Renal cortex interstitium (tissue), 11 donors: Measurements from ENCODE around the gene L3MBTL3. TPM values are rescaled to one million over a fixed set of nuclear protein-coding genes. Genes with fewer than 3 reads are reported as not detected.

Experiments
- DNase-seq, 11 donors: peaks; one replicate each; pipeline ENCODE4 v3.0.0-alpha.2; 2013; ENCODE audit warnings: low read depth in 9 of 11, low spot score in 4 of 11; ENCODE audit errors: extremely low read depth in 1 of 11
- polyA plus RNA-seq, 3 donors: library from polyadenylated mRNA; unstranded; fragments of 120-200 nt; gene quantifications; one replicate each; pipeline ENCODE4 v1.2.1, GENCODE V29; 2013; ENCODE audit not compliant: insufficient read length in 3 of 3

The L3MBTL3 gene
- polyA plus RNA-seq, 3 donors, result 16.4 to 21.6 (median 19.1) TPM

DNA sequence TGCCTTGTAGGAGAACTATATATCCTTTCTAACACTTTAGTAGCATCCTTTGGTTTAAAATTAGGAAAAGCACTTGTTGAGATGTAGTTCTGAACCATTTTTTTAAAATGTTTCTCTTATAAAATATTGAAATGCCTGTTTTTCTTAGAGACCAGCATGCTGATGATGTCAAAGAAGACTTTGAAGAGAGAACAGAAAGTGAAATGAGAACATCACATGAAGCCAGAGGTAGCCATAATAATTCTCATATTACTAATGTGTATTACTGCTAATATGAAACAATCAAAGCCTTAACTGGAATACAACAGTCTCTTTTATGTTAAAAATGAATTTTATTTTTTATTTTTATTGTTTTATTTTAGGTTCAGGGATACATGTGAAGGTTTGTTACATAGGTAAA is 102.3 kb downstream of the L3MBTL3 start:
- DNase-seq, result no peak

DNA sequence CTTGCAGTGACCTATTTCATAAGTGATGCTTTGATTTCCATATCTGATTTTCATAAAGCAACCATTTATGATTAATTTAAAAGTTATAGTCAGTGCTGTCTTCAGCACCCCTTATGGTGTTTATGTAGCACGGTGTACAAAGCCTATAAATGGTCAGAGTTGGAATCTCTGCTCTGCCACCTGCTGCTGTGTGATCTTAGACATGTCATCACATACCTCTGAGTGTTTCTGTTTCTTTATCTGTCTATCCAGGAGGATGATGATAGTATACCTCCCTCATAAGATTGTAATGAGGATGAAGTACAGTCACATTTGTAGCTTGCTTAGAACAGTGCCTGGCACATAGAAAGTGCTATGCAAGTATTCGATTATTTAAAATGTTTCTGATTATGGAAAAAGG is 103.9 kb downstream of the L3MBTL3 start:
- DNase-seq, result no peak

DNA sequence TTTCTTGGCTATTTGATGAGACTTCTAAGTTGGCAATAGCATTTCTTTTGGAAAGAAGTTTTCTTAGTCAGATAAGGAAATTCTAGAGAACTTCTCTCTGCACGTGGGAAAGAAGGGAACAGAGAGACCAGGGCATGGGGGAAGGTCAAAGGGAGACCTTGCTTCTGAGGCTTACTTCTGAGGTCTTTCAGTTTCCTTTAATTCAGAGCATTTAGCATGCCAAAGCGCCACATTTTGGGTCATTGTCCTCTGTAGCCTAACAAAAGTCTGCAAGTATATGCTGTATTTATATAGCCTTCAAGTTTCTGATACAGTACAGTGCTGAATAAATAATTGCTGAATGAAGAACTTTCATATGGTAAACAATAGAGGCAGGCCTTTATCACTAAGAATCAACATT is 108.8 kb downstream of the L3MBTL3 start:
- no peak for DNase-seq

DNA sequence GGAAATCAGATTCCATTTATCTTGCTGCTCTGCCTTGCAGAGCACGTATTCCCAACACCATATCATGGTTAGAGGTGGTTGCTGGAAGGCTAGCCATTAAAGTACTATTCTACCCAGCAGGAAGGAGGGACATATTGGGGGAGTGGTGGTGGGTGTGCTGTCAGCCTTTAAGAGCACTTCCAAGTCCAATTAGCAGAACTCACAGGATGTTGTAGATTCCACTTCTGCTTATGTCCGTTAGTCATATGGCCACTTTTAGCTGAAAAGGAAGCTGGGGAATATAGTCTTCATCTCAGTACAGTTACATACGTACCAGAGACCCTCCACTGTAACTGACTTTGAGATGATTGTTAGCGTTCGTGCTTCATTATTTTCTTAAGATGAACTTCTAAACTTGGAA is 109.9 kb downstream of the L3MBTL3 start:
- DNase-seq, result no peak

DNA sequence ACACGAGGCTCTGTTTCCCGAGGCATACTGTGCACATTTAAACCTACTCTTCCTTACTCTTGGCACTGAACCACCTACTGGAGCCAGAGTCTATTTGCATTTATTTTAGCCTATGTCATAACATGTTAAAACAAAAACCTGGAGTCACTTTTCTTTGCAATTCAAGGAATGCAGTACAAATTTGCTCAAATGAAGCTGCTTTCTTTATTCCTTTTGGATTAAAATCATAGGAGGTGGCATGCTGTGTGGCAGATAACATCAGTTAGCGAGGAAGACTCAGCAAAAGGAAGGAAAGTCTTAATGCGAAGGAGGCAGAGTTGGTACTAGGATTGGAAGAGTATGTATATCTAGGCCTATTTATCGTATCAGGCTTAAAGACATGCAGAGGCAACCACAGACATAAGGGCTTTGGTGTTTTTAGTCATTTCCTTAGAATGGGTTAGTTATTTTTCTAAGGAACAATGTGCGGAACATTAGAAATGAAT is 111.4 kb downstream of the L3MBTL3 start:
- no peak for DNase-seq

DNA sequence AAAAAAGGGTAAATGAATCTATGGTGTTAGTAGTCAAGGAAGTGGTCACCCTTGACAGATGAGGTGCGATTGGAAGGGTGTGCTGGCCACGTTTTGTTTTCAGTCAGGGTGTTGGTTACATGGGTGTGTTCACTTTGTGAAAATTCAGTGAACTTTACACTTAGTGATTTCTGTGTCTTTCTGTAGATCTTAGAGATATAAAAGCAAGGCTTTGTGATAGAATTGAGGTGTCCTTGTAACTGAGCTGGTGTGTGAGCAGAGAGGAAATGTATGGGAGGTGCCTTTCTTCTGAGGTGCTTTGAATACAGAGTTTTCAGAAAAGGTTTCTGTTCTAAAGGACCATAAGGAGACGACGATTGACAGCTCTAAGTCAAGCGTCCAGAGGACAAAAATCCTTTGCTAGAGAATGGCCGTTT is 113.9 kb downstream of the L3MBTL3 start:
- no peak for DNase-seq

DNA sequence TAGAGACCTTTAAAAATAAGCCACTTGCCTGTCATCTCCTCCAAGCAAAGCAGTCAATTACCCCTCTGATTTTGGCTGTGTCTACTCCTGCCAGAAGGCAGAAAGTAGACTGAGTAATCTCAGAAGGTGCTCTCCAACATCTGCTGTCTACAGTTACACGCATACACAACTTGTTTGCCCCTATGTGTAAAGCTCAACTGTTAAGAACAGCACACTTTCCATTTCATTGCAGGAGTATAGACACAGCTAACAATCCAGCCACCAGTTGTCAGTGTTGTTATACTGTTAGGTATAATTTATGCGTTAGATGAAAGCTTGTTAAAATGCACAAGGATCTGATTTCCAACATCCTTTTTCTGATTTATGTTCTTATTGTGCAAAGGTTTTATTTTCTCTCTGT is 116.2 kb downstream of the L3MBTL3 start:
- DNase-seq, result no peak

DNA sequence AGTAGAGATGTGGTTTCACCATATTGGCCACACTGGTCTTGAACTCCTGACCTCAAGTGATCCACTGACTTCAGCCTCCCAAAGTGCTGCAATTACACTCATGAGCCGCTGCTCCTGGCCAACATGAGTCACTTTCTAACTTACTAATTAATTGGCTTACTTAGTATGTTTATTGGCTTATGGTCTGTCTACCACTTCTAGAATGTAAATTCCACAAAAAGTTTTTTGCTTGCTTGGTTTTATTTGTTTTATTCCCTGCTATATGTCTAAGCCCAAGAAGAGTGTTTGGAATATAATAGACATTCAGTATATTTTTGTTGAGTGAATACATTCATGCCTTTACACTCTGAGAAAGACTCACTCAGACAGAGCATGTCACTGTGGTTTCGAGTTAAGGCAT is 118.4 kb downstream of the L3MBTL3 start:
- DNase-seq, result no peak

DNA sequence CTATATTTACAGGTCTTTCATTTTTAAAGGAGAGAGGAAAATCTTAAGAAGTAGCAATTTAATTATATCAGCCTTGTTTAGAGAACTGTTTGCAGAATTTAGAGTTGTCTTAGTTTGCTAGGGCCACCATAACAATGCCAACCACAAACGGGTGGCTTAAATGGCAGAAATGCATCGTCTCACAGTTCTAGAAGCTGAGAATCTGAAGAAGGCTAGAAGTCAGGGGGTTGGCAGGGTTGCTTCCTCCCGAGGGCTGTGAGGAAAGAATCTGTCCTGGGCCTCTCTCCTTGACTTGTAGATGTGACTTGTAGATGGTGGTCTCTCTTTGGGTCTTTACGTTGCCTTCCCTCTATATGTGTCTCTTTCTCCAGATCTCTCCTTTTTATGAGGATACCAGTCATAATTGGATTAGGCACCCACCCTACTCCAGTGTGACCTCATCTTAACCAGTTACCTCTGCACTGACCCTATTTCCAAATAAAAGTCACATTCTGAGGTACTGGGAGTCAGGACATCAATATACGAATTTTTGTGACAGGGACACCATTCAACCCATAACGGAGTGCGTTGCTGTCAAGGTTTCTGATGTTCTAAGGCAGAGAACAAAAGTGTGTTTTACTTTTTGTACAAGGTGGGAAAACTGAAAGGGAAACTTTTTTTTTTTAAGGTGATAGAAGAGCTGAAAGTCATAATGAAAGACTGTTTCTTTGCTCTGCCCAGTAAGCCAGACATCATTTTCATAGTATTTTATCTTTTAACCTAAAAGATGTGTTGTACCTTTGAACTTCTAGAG is 119.9 kb downstream of the L3MBTL3 start:
- no peak for DNase-seq

DNA sequence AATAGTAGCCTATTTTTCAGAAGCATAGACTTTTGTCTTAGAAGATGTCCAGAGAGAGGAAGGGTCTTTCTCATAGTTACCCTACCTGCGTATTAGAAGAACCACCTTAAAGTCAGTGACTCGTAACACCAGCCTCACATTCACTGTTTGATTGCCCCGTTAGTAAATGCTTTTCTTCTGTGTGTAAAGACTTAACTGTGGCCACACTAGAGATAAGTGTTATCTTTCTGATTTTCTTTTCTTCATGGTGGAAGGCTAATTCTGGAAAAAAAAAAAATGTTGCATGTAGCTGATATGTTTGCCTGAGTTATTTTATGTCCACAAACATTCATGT is 120.5 kb downstream of the L3MBTL3 start:
- no peak for DNase-seq

DNA sequence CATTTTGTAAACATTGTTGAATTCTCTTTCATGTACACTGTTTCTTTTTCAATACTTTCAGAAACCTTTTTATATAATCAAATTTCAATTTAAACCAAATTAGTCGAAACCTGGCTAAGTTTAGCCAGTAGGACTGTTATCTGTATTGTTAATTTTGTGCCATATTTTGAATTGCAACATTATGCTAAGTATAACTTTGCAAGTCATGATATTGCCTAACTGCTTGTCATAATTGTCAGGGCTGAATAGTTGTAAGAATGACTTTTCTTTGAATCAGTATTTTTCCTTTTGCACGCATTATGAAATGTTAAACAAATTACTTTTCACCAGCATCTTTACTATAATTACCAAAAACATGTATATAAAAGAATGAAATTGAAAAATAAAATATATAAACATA is 121.7 kb downstream of the L3MBTL3 start:
- no peak for DNase-seq

DNA sequence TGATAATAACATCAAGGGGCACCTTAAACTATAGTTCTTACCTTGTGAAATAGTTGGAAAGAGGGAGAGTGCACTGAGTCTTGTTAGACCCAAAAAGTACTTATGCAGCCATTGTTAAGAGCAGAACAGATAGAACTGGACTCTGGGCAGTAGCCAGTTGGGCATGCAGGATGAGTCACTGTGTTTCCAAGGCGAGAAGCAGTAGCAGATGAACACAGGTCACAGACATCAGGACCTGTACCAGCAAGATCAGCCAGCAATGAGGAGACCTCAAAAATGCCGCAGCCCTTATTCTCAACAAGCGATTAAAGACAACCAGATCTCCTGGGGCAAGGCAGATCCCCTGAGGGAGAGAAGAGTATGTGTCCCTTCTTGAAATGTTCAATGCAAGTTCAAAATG is 125.3 kb downstream of the L3MBTL3 start:
- DNase-seq, result no peak

DNA sequence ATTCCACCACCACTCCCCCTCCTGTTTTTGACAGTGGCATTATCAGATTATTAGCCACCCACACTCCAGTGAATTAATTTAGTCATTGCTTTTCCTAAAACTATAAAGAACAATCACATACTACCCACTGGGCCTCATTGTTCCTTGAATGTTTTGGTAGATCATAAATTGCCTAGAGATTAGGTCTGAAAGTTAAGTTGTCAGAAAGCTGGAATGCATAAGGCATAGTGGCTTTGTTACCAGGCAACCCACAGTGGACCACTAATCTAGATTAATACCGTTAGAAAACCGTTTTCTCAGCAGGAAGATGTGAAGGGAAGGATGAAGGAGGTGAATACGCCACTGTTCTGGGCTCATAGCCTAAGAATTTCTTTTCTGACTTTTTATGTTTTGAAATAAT is 128.7 kb downstream of the L3MBTL3 start:
- no peak for DNase-seq

DNA sequence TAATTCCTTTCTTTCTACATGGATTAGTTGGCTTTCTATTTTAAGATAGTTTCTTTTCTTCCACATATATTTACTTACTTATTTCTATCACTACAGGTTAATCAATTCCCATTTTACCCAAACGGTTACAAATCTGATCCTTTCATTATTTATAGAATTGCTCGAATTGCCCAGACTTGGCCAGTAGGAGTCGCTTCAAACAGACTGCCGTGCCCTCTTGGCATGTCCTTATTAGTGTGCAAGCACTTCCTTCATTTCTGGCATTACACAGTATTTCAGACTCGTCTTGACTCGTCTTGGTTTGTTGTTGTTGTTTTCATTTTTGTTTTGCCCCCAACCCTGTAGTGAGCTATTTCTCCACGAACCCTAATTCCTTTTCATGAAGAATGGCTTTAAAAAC is 129.8 kb downstream of the L3MBTL3 start:
- no peak for DNase-seq

DNA sequence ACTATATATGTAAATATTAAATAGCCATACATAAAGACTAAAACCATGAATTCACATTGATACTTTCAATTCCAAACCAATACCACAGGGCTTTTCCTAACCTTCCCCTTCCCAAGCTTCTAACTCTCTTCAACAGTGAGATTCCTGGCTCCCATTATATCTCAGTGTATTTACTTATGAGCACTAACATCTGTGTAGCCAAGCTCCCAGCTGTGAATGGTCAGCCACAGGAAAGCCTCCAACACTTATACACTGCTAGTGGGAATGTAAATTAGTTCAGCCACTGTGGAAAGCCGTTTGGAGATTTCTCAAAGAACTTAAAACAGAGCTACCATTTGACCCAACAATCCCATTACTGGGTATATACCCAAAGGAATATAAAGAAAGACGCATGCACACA is 130.6 kb downstream of the L3MBTL3 start:
- peak in 1 of 11 donors; percentile 6 for DNase-seq

DNA sequence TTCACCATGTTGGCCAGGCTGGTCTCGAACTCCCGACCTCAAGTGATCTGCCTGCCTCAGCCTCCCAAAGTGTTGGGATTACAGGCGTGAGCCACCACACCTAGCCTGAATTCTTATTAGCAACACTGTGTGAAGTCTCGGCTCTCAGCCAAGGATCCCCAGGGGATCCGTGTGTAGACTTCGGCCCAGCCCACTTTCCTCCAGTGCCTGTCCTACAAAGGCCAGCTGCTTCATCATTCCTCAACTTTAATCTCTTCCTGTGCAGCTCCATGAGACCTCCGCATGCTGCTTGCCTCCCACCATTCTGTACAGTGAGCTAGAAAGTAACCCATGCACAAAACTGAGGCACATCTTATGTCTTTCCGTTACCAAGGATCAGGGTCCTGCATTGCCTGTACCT is 132.5 kb downstream of the L3MBTL3 start:
- no peak for DNase-seq

DNA sequence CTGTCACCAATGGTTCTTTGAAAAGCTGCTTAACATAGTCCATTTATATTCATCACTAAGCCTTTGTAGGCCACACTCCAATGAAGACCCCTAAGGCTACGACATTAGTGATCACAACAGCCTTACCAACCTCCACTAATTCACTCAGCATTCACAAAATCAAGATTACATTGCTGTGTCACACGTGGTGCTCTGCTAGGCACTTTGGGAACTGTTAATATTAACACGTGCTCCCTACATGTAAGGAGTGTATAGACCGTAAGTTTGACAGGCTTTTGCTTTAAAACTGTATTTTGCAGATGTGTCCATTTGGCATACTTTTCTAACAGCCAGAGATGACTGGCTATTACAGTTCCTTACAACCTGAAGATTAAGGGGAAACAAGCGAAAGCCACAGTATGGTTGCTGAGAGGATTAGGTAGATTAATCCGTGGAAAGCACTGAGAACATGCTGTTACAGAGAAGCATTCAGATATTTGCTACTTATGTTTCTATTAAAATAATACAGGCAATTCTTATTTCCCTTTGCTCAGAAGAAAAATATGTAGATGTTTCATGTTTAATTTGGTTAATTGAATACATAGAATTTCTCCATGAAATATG is 134.6 kb downstream of the L3MBTL3 start:
- no peak for DNase-seq

DNA sequence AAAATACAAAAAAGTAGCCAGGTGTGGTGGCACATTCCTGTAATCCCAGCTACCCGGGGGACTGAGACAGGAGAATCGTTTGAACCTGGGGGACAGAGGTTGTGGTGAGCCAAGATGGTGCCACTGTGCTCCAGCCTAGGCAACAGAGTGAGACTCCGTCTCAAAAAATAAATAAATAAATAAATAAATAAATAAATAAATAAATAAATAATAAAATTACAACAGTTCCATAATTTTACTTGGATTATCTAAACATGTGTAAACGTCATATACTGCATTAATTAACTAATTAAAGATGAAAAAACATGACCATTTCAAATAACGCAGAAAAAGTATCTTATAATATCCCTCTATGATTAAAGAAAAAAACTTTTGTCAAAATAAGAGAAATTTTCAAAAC is 138.5 kb downstream of the L3MBTL3 start:
- no peak for DNase-seq

DNA sequence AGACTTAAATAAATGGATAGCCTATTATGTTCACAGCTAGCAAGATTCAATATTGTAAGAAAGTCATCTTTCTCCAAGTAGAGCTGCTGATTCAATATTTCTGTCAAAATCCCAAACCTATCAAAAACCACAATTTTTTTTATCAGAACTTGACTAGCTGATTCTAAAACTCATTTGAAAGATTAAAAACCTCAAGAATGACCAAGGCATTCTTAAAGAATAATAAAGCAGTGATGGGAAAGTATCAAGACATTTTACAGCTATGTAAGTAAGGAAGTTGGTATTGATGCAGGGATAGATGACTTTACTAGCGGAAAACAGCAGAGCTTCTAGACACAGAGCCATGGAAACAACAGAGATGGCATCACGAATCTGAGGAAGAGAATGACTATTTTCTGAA is 139.7 kb downstream of the L3MBTL3 start:
- DNase-seq, result no peak

DNA sequence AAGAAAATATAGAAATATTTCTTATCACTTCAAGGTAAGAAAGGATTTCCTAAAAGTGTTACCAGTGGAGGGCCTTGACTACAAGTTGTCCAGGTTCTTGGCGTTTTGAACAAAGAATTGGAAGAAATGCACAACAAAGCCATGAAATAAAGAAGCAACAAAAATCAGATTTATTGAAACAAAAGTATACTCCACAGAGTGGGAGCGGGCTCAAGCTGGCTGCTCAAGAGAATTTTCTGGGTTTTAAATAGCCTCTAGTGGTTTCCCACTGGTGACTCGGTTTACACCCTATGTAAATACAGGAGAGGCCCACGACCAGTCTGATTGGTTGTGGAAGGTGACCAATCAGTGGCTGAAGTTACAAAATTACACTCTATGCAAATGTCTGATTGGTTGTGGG is 140.2 kb downstream of the L3MBTL3 start:
- no peak for DNase-seq

DNA sequence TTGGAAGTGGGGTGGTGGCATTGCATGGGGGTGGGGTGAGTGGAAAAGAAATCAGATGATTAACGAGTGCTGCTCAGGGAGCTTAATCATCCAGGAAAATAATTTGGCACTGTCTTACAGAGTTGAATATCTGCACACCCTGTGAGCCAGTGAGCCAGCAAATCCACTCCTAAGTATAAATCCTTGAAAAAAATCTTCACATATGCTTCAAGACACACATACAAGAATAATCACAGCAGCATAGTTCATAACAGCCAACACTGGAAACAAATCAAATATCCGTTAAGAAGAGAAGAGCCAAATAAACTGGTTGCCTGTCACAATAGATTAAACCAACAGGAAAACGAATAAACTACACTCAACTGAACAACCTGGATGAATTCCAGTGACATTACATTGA is 141.6 kb downstream of the L3MBTL3 start:
- no peak for DNase-seq
